ENCODE data around the gene VPS16. TPM values are rescaled to one million over a fixed set of nuclear protein-coding genes. Genes with fewer than 3 reads are reported as not detected.

VPS16 gene
- 28.1 and 37.1 TPM in 2 replicates for total RNA-seq

DNA sequence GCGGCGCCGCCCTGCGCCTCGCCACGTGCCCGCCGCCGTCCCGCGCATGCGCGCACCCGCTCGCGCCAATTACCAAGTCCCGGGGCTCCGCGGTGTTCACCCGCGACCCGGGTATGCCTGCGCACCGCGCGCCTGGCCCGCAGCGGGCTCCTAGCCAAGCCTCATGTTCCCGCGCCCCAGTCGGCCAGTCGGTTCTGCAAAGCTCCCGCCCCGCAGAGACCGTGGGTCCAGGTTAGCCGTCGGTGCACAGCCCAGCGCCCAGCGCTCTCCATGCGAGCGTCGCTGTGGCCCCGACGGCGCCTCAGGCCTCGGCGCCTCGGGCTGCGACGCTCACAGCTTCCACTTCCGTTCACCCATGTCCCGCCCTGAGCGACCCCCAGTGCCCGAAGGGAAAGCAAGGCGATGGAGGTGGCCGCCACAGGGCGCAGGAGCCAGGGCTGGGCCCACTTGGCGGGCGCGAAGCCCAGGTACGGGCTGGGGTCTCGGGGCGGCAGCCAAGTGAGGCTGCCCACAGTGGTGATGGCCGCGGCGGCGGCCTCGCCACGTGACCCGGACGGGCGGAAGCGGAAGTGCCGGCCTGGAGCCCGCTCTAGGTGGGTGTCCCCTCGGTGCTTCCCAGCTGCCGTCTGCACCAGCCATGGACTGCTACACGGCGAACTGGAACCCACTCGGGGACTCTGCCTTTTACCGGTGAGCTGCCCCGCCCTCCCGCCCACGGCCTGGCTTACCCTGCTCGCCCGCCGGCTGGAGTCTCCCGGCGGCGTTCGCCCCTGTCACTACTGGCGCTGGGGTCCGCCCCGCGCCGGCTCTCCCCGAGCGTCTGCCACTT is at the start of gene VPS16, which contains the start of gene PCED1A:
Gene VPS16 (plus strand): TSS at position 608 of the 829 bp plus-strand sequence. CDS start 30 bp downstream, at position 638.
Gene PCED1A (minus strand): TSS at position 518 of the 829 bp plus-strand sequence. CDS start 743 bp downstream, outside the sequence.

DNA sequence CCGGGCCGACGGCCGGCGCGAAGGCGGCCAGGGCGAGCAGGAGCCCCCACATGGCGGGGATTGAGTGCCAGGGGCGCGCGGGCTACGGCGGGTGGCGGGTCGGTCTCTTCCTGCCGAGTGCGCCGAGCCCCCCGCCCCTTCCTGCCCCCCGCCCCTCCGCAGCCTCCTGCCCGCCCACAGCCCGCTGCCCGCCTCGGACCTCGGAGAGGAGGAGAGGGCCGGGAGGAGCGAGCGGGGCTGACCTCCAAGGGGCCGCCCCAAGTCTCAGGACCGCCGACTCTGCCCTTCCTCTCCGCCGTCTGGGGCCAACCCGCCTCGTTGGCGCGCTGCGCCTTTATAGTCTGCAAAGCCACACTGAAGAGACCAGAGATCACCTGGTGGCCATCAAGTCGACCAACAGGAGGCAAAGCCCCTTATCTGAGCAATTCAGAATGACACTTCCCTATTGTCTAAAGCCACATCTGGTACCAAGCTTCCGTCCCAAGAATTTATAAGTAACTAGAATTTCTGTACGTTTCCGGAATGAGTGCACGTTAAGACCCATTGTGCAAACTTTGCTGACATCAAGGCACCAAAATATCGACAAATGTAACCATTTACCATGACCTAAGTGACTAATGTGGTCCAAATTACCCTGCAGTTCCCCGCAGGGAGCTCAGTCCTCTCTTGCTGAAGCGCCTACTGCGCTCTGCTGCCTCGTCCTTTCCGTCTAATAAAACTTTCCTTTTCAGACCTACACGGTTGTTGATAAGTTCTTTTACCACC is 39.8 kb upstream of the VPS16 start, which contains the start of gene CPXM1:
Gene CPXM1 (minus strand): TSS at position 107 of the 765 bp plus-strand sequence. CDS start 55 bp downstream, at position 52.

DNA sequence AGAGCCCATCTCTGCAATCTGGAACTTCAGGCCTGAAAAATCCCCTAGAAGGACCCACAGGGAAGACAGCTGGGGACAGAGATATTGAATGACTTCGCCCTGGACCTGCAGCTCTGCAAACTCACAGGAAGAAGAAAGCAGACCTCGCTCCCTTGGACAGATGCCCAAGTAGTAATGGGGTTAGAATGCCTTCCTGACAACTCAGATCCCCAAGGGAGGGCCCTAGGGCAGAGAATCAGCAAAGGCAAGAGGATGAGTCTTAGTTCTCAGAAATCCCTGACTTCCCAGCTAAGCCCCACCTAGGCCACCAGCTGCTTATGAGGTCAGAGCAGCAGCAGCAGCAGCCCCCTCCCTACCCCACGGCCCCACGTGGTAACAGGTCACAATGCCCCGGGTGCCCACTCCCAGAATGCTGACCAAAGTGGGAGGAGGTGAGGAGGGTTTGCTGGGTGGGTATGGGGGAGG is 25.9 kb upstream of the VPS16 start, which contains the start of gene C20orf141:
Gene C20orf141 (plus strand): TSS at position 401 of the 465 bp plus-strand sequence. CDS start 198 bp downstream, outside the sequence.

DNA sequence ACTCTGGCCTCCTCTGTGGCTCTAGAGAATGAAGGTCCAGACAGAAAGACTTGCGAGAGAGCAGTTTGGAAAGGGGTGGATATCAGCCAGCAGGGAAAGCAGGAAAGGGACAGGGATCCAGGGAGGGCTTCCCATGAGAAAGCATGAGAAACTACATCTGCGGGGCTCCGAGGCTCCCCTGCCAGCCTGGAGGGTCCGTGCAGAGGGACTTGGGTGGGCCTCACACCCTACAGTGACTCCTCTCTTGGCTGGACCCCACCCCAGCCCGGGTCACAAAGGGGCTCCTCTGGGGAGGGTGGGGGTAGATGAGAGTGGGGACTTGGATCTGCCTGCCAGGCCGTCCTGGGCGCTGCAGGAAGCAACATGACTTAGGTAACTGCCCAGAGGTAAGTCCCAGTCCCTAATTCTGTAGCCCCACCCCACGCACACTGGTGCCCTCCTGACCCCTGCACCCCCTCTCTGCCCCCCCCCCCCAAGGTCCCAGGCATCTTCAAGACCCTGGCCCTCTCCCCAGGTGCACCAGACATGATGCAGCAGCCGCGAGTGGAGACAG is 24.4 kb upstream of the VPS16 start, which contains the start of gene TMEM239:
Gene TMEM239 (plus strand): TSS at position 335 of the 553 bp plus-strand sequence. CDS start 191 bp downstream, at position 526.

DNA sequence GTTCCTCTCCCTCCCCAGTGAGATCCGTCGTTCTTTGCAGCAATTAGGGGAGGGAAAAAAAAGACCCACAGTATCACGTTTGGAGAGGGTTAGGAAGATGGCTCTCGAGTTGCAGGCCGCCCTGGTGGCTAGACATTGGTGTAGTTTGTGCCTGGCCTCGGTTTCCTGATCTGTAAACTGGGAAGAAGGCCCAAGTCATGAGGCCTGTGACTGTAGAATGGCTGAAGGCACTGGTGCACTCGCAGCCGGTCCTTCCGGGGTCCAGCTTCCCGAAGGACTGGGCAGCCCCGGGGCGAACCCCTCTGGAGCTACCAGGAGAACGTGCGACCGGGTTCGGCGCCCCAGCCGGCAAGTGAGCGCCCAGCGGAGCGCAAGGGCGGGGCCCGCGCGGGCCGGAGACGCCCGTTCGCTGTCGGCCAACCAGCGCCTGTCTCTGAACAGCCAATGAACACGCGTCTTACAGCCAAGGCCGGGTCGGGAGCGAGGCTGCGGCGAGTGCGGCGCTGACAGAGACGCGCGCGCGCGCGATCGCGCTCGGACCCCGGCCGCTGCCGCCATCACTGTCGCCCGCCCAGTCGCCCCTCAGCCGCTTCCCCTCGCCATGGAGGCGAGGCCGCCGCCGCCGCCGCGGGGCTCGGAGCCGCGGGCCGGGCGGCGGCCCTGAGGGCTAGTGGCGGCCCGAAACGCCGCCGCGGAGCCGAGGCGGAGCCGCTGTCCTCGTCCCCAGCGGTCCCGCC is 32.6 kb downstream of the VPS16 start, which contains the start of gene PTPRA:
Gene PTPRA (plus strand): TSS at position 472 of the 737 bp plus-strand sequence. CDS start 90,797 bp downstream, outside the sequence.

Other genes with a start within 250 kb of the VPS16 start
- 147 and 223 TPM in 2 replicates for gene NOP56, start 188.1 kb upstream of the VPS16 start, total RNA-seq
- 72.5 and 84.8 TPM in 2 replicates for gene IDH3B, start 176.5 kb upstream of the VPS16 start, total RNA-seq
- 1.1 and 1.2 TPM in 2 replicates for gene EBF4, start 148.0 kb upstream of the VPS16 start, total RNA-seq
- not detected in 2 replicates for gene CPXM1, start 40.1 kb upstream of the VPS16 start, total RNA-seq
- not detected in 2 replicates for gene C20orf141, start 25.8 kb upstream of the VPS16 start, total RNA-seq
- not detected in 2 replicates for gene TMEM239, start 24.4 kb upstream of the VPS16 start, total RNA-seq
- 21.4 and 35.8 TPM in 2 replicates for gene PCED1A, start 90 bp upstream of the VPS16 start, total RNA-seq
- 19.0 and 36.9 TPM in 2 replicates for gene PTPRA, start 32.7 kb downstream of the VPS16 start, total RNA-seq
- gene GNRH2, start 202.9 kb downstream of the VPS16 start, total RNA-seq = not detected in 2 replicates
- gene MRPS26, start 205.3 kb downstream of the VPS16 start, total RNA-seq = 69.5 and 77.8 TPM in 2 replicates
- gene OXT, start 230.9 kb downstream of the VPS16 start, total RNA-seq = not detected in 2 replicates
- gene AVP, start 244.0 kb downstream of the VPS16 start, total RNA-seq = not detected in 2 replicates